Epithelial cell of proximal tubule (primary cell): ENCODE measurements around the gene SOX21. TPM values are rescaled to one million over a fixed set of nuclear protein-coding genes. Genes with fewer than 3 reads are reported as not detected.

Experiments used
- DNase-seq: peaks from one replicate; pipeline ENCODE4 v3.0.0-alpha.2; 2011; ENCODE audit warnings: low read depth
- H3K4me3 ChIP-seq: 2 replicates; pipeline ENCODE4 v1.5.1; 2011; ENCODE audit warnings: low read depth, mild to moderate bottlenecking, low read length
- CTCF ChIP-seq: conservative IDR thresholded peaks from 2 replicates; pipeline ENCODE4 v1.5.1; 2012; ENCODE audit warnings: low read depth, mild to moderate bottlenecking, low read length
- total RNA-seq: library from RNA; depleted of rRNA; stranded (reverse); fragments of >200 nt; gene quantifications from 2 replicates; pipeline ENCODE4 v1.2.3, GENCODE V29; 2015

Gene SOX21
- total RNA-seq, 1 donor from 2014 or later = 0.40 TPM

GRCh38 chr13:94704377-94705080 is 7.8 kb downstream of the SOX21 start:
- no peak for TF ChIP-seq CTCF
- no peak overlapping the region for H3K4me3 ChIP-seq
- DNase-seq = no peak

DNA sequence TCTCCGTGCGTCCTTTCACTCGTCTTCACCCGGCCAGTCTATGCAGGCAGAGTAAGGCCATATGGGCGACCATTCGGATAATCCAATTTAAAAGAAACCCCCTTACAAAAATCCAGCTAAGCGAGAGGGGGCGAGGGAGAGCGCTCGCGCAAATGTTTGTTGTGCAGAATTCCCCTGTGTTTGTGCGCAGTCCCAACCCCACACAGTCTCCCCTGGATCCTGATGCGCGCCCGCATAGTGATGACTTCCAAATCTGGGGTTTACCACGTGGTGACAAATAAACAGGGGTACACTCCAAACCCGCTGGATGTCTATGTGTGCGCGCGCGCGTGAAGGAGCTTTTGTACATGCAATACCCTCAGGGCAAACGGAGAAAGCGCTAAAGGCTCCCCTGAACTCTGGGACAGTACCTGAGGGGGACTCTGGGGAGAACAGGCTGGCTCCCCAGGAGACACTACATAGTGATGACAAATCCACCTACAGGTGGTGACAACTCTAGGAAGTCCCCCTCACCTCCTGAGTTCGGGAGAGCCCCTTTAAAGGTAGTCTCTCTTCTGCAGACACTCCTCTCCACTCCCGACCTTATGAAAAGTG is 8.5 kb downstream of the SOX21 start:
- TF ChIP-seq CTCF = no peak
- H3K4me3 ChIP-seq = no peak overlapping the region
- no peak for DNase-seq

GRCh38 chr13:94703271-94703670 is 9.1 kb downstream of the SOX21 start:
- no peak for DNase-seq
- TF ChIP-seq CTCF = no peak

DNA sequence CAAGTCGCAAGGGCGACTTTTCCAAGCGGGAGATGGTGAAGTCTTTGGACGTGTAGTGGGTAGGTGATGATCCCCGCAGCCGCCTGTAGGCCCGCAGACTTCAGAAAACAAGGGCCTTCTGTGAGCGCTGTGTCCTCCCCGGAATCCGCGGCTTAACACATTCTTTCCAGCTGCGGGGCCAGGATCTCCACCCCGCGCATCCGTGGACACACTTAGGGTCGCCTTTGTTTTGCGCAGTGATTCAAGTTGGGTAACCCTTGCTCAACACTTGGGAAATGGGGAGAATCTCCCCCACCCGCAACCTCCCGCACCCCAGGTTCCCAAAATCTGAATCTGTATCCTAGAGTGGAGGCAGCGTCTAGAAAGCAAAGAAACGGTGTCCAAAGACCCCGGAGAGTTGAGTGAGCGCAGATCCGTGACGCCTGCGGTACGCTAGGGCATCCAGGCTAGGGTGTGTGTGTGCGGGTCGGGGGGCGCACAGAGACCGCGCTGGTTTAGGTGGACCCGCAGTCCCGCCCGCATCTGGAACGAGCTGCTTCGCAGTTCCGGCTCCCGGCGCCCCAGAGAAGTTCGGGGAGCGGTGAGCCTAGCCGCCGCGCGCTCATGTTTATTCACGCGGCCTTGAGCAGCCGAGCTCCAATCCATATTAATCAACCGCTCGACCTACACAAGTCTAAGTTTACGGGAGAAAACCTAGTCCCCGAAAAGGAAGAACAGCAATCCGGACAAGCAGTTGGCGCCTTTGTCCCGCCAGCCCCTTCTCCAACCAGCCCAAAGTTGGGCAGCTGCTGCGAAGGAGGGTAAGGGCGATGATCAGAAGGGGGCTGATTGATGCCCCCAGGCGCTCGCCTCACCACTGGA is 9.9 kb downstream of the SOX21 start:
- TF ChIP-seq CTCF = no peak
- H3K4me3 ChIP-seq = no peak overlapping the region
- DNase-seq = no peak

More at GRCh38 chr13:94703271-94703670, 9.1 kb downstream of the SOX21 start:
- H3K4me3 ChIP-seq = no peak overlapping the region

GRCh38 chr13:94701313-94702180 is 10.8 kb downstream of the SOX21 start:
- DNase-seq = no peak
- TF ChIP-seq CTCF = no peak
- H3K4me3 ChIP-seq = no peak overlapping the region

DNA sequence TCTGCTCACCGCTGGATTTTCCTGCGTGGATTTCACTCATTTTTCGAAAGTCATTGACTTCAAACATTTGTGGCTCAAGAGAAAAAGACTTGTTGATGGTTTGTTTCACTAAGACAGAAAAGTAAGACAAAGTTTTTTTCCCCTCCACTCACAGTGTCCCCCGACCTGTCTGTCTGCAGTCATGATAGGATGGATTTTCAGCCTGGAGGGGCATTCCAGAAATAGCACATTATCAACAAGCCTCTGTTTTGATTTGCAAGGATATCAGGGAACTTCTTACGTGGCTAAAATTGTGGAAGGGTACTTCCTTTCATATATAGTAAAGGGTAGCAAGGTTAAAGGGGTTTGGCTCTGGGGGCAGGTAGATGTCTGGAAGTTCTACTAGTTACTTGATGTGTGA is 11.8 kb downstream of the SOX21 start:
- no peak for DNase-seq
- no peak for TF ChIP-seq CTCF
- no peak overlapping the region for H3K4me3 ChIP-seq
